ENCODE data around the gene NREP.

- no peak for TF ChIP-seq CTCF (conservative IDR thresholded peaks at IDR 0.05)
- TF ChIP-seq EZH2 (IDR thresholded peaks at IDR 0.05; ENCODE audit: low read depth): no peak
Measured at GRCh38 chr5:111795142-111795541, 38.1 kb upstream of the NREP start.
